Measurements from ENCODE around the gene C9orf78. TPM values are rescaled to one million over a fixed set of nuclear protein-coding genes. Genes with fewer than 3 reads are reported as not detected.
"Not testable (repeated sequence)": the region's sequence is repeated elsewhere in the genome, so short reads cannot be mapped to it uniquely, and the experiment has no call there.

C9orf78 gene
- total and polyA plus RNA-seq, 4 donors: 31.1 to 84.2 (median 50.9) TPM

- Histone ChIP-seq H3K9ac (ENCODE audit: low read depth in 1 of 2, low read length in 2 of 2) (no peak overlapping the region), H3K27ac (ENCODE audit: low read depth in 1 of 2, low read length in 2 of 2) (no peak overlapping the region), H3K4me1 (ENCODE audit: control insufficient read depth in 4 of 4, insufficient read depth in 4 of 4, low read length in 3 of 4) (no peaks in the 10 kb centered on the region), H3K36me3 (ENCODE audit: control insufficient read depth in 4 of 4, insufficient read depth in 3 of 4, low read depth in 1 of 4, low read length in 3 of 4) (no peaks in the 10 kb centered on the region), H3K27me3 (ENCODE audit: control insufficient read depth in 4 of 4, insufficient read depth in 4 of 4, low read length in 3 of 4) (no peaks in the 10 kb centered on the region), H3K4me3 (ENCODE audit: low read depth in 1 of 3, low read length in 3 of 3) (no peak overlapping the region), H3K9me3 (ENCODE audit: control insufficient read depth in 4 of 4, low read length in 3 of 4) (no peaks in the 10 kb centered on the region)
- no peak for DNase-seq (ENCODE audit: low spot score)
- 70% methylated on average over 10 of the region's 10 CpGs for WGBS
- TF ChIP-seq REST (IDR thresholded peaks at IDR 0.05) (no peak), JUND (IDR thresholded peaks at IDR 0.05) (no peak), NR2F2 (IDR thresholded peaks at IDR 0.05) (no peak), RAD21 (IDR thresholded peaks at IDR 0.05) (no peak)
Observed at GRCh38 chr9:129786481-129786880, 48.6 kb downstream of the C9orf78 start.

GRCh38 chr9:129785866-129786265 is 49.2 kb downstream of the C9orf78 start:
- no peaks in the 10 kb centered on the region for H3K9me3 ChIP-seq (ENCODE audit: control insufficient read depth in 4 of 4, low read length in 3 of 4)
- no peaks in the 10 kb centered on the region for H3K36me3 ChIP-seq (ENCODE audit: control insufficient read depth in 4 of 4, insufficient read depth in 3 of 4, low read depth in 1 of 4, low read length in 3 of 4)
- no peak overlapping the region for H3K27ac ChIP-seq (ENCODE audit: low read depth in 1 of 2, low read length in 2 of 2)
- H3K4me3 ChIP-seq (ENCODE audit: low read depth in 1 of 3, low read length in 3 of 3): no peak overlapping the region
- no peaks in the 10 kb centered on the region for H3K27me3 ChIP-seq (ENCODE audit: control insufficient read depth in 4 of 4, insufficient read depth in 4 of 4, low read length in 3 of 4)
- H3K9ac ChIP-seq (ENCODE audit: low read depth in 1 of 2, low read length in 2 of 2): no peak overlapping the region
- 81% methylated on average over 1 of the region's 1 CpG for WGBS
- DNase-seq (ENCODE audit: low spot score): no peak
- TF ChIP-seq TAF1 (conservative IDR thresholded peaks at IDR 0.05) (no peak), RAD21 (IDR thresholded peaks at IDR 0.05) (no peak), MAX (IDR thresholded peaks at IDR 0.05) (no peak)
- no peaks in the 10 kb centered on the region for H3K4me1 ChIP-seq (ENCODE audit: control insufficient read depth in 4 of 4, insufficient read depth in 4 of 4, low read length in 3 of 4)

GRCh38 chr9:129784970-129785369 is 50.1 kb downstream of the C9orf78 start:
- not testable (repeated sequence) for H3K4me3 ChIP-seq (ENCODE audit: low read depth in 1 of 3, low read length in 3 of 3); H3K27ac ChIP-seq (ENCODE audit: low read depth in 1 of 2, low read length in 2 of 2); DNase-seq (ENCODE audit: low spot score); H3K9ac ChIP-seq (ENCODE audit: low read depth in 1 of 2, low read length in 2 of 2); H3K4me1 ChIP-seq (ENCODE audit: control insufficient read depth in 4 of 4, insufficient read depth in 4 of 4, low read length in 3 of 4); H3K27me3 ChIP-seq (ENCODE audit: control insufficient read depth in 4 of 4, insufficient read depth in 4 of 4, low read length in 3 of 4); H3K36me3 ChIP-seq (ENCODE audit: control insufficient read depth in 4 of 4, insufficient read depth in 3 of 4, low read depth in 1 of 4, low read length in 3 of 4); H3K9me3 ChIP-seq (ENCODE audit: control insufficient read depth in 4 of 4, low read length in 3 of 4)
- 71% methylated on average over 11 of the region's 11 CpGs for WGBS

- no peak for TF ChIP-seq YY1 (IDR thresholded peaks at IDR 0.05)
- peak; percentile 94 to 97 for TF ChIP-seq RAD21 (IDR thresholded peaks at IDR 0.05)
- peak in 1 of 2 donors; percentile 16 for TF ChIP-seq GABPA (IDR thresholded peaks at IDR 0.05 in 1 of 2, conservative IDR thresholded peaks at IDR 0.05 in 1 of 2)
- TF ChIP-seq CTCF (IDR thresholded peaks at IDR 0.05; ENCODE audit: low read depth, low read length, missing input control): peak; percentile 94
- Histone ChIP-seq H3K36me3 (ENCODE audit: control insufficient read depth in 4 of 4, insufficient read depth in 3 of 4, low read depth in 1 of 4, low read length in 3 of 4) (no peaks in the 10 kb centered on the region), H3K4me3 (ENCODE audit: low read depth in 1 of 3, low read length in 3 of 3) (no peak overlapping the region), H3K27me3 (ENCODE audit: control insufficient read depth in 4 of 4, insufficient read depth in 4 of 4, low read length in 3 of 4) (no peaks in the 10 kb centered on the region), H3K27ac (ENCODE audit: low read depth in 1 of 2, low read length in 2 of 2) (no peak overlapping the region), H3K9me3 (ENCODE audit: control insufficient read depth in 4 of 4, low read length in 3 of 4) (no peaks in the 10 kb centered on the region), H3K4me1 (ENCODE audit: control insufficient read depth in 4 of 4, insufficient read depth in 4 of 4, low read length in 3 of 4) (no peaks in the 10 kb centered on the region), H3K9ac (ENCODE audit: low read depth in 1 of 2, low read length in 2 of 2) (no peak overlapping the region)
- 33% methylated on average over 14 of the region's 14 CpGs for WGBS
- peak; percentile 77 for DNase-seq (ENCODE audit: low spot score)
Observed at GRCh38 chr9:129783516-129784361, 51.3 kb downstream of the C9orf78 start.

Data from liver (tissue), 9 donors.